GM12873 (cell line): ENCODE data around the gene ZNF438.

Source experiments
- TF ChIP-seq, protein P1 (sequence below): IDR thresholded peaks from 2 replicates; pipeline ENCODE4 v1.5.1; 2012; ENCODE audit warnings: low read depth, mild to moderate bottlenecking, moderate library complexity, low read length, control low read depth; ENCODE audit not compliant: insufficient read depth; ENCODE audit errors: missing control alignments

Gene ZNF438

GRCh38 chr10:30877111-30877510 lies 154.6 kb downstream of the ZNF438 start:
- TF ChIP-seq, protein P1, sequence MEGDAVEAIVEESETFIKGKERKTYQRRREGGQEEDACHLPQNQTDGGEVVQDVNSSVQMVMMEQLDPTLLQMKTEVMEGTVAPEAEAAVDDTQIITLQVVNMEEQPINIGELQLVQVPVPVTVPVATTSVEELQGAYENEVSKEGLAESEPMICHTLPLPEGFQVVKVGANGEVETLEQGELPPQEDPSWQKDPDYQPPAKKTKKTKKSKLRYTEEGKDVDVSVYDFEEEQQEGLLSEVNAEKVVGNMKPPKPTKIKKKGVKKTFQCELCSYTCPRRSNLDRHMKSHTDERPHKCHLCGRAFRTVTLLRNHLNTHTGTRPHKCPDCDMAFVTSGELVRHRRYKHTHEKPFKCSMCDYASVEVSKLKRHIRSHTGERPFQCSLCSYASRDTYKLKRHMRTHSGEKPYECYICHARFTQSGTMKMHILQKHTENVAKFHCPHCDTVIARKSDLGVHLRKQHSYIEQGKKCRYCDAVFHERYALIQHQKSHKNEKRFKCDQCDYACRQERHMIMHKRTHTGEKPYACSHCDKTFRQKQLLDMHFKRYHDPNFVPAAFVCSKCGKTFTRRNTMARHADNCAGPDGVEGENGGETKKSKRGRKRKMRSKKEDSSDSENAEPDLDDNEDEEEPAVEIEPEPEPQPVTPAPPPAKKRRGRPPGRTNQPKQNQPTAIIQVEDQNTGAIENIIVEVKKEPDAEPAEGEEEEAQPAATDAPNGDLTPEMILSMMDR: no peak

- TF ChIP-seq, protein P1: no peak
Observed at GRCh38 chr10:30873411-30873810, 158.3 kb downstream of the ZNF438 start.

DNA sequence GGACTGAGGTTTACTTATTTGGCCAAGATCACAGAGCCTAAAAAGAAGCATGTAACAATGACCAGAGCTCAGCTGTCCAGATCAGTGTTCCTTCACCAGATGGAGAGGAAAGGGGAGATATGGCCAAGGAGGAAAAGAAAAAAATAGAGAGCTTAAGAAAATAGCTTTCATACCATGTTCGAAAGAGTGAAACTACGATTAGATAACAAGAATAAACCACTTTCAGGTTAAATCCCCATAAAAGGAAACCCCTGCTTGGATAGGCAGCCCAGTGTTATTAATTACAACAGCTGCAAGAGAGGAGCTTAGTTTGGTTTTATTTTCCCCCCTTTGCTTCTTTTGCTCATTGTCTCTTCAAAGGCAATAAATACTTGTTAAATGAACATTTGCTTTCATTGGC lies 160.8 kb downstream of the ZNF438 start:
- TF ChIP-seq, protein P1: no peak

GRCh38 chr10:30869566-30869965 lies 162.1 kb downstream of the ZNF438 start:
- TF ChIP-seq, protein P1: no peak

GRCh38 chr10:30868611-30869010 lies 163.1 kb downstream of the ZNF438 start:
- TF ChIP-seq, protein P1: no peak

DNA sequence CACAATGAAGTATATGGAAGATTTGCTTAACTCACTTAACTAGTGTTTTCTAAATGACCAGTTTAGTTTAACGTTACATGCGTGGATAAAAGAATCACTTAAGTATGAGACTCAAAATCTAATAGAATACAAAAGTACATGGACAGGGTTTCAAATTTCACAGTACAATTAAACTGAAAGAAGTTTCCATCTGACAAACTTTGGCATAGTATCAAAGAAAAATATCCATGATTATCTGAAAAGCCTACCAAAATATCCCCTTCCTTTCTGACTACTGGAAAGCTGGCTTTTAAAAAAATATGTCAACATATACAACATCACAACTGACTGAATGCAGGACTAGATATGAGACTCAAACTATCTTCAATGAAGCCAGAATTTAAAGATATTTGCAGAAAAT lies 164.8 kb downstream of the ZNF438 start:
- TF ChIP-seq, protein P1: no peak

GRCh38 chr10:30865141-30865926 lies 166.3 kb downstream of the ZNF438 start:
- TF ChIP-seq, protein P1: no peak
